Activated CD4-positive, alpha-beta T cell treated with anti-CD3 and anti-CD28 coated beads, Interleukin-10, Interleukin-2, amounts not matched to agents 100 ng/mL and 50 ng/mL, durations not matched to agents 16 hours and 8 hours (primary cell): Measurements from ENCODE around the gene IFNG.

Experiments
- DNase-seq: peaks from one replicate; pipeline ENCODE4 v3.0.0-alpha.2; 2020

The IFNG gene

DNA sequence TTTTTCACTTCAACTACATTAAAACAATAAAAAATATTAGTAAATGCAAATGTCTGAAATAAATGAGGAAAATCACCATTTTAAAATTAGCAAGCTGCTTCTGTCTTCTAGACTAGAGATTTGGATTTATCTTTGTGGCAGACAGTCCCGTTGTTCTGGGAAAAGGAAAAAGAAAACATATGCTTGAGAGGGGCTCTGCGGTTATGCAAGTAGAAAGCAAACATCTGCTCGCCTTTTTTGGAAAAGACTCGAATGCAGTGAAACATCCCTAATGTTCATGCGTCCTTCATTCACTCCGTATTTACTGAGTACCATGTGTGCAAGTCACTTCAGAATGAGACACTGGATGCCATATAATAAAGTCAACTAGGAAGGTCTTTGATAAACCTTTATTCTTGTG lies 44.9 kb downstream of the IFNG start:
- no peak for DNase-seq

DNA sequence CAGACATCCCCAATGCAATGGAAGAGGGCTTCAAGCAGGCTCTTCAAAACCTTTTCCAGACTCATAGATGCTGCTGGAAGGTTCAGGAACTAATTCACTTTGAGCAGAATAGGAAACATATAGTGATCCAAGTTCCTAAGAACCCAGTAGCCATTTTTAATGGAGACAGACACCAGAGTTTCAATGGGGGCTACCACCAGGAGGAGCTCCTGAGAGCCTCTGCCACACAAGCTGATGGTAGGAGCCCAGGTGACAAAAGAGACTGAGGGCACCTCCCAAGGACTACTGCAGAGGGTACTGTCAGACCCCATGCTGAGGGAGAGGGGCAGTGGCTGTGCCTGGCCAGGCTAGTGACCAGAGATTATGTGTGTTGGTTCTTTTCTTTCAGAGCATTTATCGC lies 45.9 kb downstream of the IFNG start:
- peak; percentile 68 for DNase-seq

DNA sequence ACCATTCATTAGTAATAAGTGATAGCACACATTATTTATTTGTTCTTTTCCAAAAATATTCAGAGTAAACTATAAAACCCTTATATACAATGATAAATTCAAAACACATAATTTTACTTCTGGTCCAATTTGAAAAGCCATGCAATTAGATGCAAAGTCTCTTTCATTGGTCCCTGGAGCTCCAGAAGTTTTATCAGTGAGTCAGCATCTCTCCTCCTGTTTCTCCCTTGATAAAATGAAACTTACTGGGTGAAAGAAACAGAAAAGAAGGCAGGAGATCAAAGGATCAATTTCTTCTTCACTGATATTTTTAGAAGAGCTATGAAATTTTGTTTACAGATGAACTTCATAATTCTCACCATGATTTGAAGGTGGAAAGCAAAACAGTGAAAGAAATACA lies 47.5 kb downstream of the IFNG start:
- no peak for DNase-seq

DNA sequence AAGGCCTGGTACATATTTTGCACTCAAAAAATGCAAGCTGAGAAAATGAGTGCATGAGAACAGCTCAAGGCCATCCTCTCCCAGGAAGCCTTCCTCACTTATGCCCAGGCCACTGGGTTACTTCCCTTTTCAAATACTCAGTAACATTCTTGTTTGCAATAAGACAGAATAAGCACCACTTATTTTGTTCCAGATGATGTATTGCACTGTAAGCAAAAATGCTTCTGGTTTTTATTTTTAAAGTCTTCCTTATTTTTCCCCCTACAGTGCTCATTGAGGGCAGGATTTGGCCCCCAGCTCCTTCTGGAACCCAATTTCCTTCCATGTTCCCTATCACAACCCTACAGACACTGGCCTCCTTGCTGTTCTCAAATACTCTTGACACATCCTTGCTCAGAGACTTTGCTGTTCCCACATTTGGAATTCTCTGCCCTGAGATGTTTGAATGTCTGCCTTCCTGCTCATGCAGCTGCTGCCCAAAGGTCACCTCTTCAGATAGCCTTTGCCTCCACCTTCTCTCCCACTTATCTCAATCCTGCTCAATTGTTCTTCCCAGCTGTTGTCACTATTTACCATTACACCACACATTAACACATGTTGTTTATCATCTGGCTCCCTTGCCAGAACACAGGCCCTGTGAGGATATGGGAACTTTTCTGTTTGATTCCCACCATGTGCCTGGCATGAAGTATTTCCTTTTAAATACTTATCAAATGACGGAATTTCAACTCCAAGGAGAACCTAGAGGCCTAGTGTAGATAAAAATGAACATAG lies 49.9 kb downstream of the IFNG start:
- DNase-seq, result no peak

DNA sequence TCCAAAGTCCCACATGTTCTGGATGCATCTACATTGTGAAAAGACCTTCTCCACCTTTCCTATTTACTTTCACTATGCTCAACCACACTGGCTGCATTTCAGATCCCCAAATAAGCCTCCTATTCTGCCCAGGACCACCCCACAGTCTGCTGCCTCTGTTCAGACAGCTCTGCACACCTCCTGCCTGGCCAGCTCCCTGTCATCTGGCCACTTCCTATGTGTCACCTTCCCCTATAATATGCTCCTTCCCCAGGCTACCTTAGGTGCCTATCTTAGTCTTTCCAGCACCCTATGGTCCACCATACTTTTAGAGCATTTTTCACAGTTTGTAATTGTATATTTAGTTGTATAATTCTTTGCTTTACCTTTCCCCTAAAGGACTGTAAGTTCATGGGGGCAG lies 50.5 kb downstream of the IFNG start:
- DNase-seq, result no peak

DNA sequence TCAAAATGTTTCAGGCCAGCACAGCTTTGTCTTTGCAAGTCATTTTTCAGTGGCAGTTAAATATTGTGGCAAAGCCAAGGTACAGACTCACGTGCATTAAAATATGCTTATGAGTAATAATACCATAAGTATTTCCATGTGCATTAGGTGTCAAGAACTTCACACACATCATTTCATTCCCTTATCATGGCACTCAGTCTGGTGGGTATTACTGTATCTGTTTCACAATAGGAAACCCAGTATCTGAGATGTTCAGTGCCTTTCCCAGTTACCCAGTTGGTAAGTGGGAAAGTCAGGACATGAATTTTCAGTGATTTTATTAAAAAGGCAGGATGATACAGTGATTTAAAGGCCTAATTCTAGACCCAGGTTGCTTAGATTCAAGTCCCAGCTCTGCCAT lies 52.9 kb downstream of the IFNG start:
- no peak for DNase-seq

DNA sequence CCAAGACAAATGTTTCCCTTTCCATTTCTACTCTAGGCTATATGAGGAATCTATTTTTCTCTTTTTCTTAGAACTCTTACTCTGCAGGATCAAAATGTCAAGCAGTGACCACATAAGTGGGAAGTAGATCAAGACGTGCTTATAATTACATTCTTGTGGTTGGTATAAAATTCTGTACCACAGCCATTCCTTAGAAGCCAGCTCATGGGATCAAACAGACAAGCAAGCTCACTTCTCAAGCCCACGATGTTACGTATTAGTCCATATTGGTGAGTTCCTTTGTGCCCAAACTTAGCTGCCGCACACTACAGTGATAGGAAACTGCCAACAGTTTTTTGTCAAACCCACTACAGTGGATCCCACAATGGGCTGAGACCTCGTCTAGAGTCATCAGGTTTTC lies 53.4 kb downstream of the IFNG start:
- DNase-seq, result no peak
